Right lung (tissue), 10 donors: ENCODE data around the gene CFC1B. TPM values are rescaled to one million over a fixed set of nuclear protein-coding genes. Genes with fewer than 3 reads are reported as not detected.
"Not testable (repeated sequence)": the region's sequence is repeated elsewhere in the genome, so short reads cannot be mapped to it uniquely, and the experiment has no call there.

ENCODE experiments used
- DNase-seq, 2 donors: peaks; one replicate each; pipeline ENCODE4 v3.0.0-alpha.2; 2013
- long read RNA-seq, 8 donors: transcript quantifications; one replicate each; lab custom pipeline, GENCODE V29; 2026
- polyA plus RNA-seq, 5 donors: library from polyadenylated mRNA; unstranded; fragments of 120-200 nt; gene quantifications; one replicate each; pipeline versions ENCODE4 v1.2.1 to v1.2.3, GENCODE V29; 2013; ENCODE audit warnings: inconsistent platforms in 1 of 5, low replicate concordance in 1 of 5; ENCODE audit not compliant: insufficient read length in 5 of 5, insufficient read depth in 1 of 5

CFC1B gene
- polyA plus RNA-seq, result not detected
- long read RNA-seq, donor 1, result 0 reads
- long read RNA-seq, donor 2, partial matches to known transcripts, result 0 of 1 reads
- long read RNA-seq, donor 2, other reads (novel, unspliced or antisense), result 0 of 1 reads
- long read RNA-seq, donor 3, result 0 reads
- long read RNA-seq, donor 4, partial matches to known transcripts, result 0 of 1 reads
- long read RNA-seq, donor 4, other reads (novel, unspliced or antisense), result 0 of 1 reads
- long read RNA-seq, donor 5, result 0 reads
- long read RNA-seq, donor 6, result 0 reads
- long read RNA-seq, donor 7, result 0 reads
- long read RNA-seq, donor 8, result 0 reads

GRCh38 chr2:130520992-130521391, at the start of gene CFC1B:
Gene CFC1B, plus strand, starts transcription at chr2:130521222. Its CDS starts 263 bp downstream, at chr2:130521485.
- not testable (repeated sequence) for DNase-seq

GRCh38 chr2:130491073-130491472, 29.9 kb upstream of the CFC1B start:
- not testable (repeated sequence) for DNase-seq

GRCh38 chr2:130509228-130509627, 11.8 kb upstream of the CFC1B start, which contains the start of gene POTEI:
Gene POTEI, minus strand, starts transcription at chr2:130509328. Its CDS starts 93 bp downstream, at chr2:130509235.
- not testable (repeated sequence) for DNase-seq

GRCh38 chr2:130510807-130511746, 9.9 kb upstream of the CFC1B start:
- DNase-seq, result not testable (repeated sequence)

GRCh38 chr2:130511747-130512451, 9.1 kb upstream of the CFC1B start:
- DNase-seq, result not testable (repeated sequence)

GRCh38 chr2:130518516-130519106, 2.4 kb upstream of the CFC1B start:
- DNase-seq, result not testable (repeated sequence)

GRCh38 chr2:130522390-130522789, 1.4 kb downstream of the CFC1B start:
- not testable (repeated sequence) for DNase-seq

- DNase-seq, result not testable (repeated sequence)
Observed at GRCh38 chr2:130527365-130527967, 6.4 kb downstream of the CFC1B start.

GRCh38 chr2:130529545-130529944, 8.5 kb downstream of the CFC1B start:
- DNase-seq, result not testable (repeated sequence)

- DNase-seq, result not testable (repeated sequence)
Observed at GRCh38 chr2:130530212-130530611, 9.2 kb downstream of the CFC1B start.

- not testable (repeated sequence) for DNase-seq
Observed at GRCh38 chr2:130531225-130531624, 10.2 kb downstream of the CFC1B start.

- not testable (repeated sequence) for DNase-seq
Observed at GRCh38 chr2:130531672-130532071, 10.7 kb downstream of the CFC1B start.

- DNase-seq, result not testable (repeated sequence)
Observed at GRCh38 chr2:130536654-130537053, 15.6 kb downstream of the CFC1B start.

GRCh38 chr2:130538271-130538670, 17.2 kb downstream of the CFC1B start:
- DNase-seq, result not testable (repeated sequence)

- DNase-seq, result not testable (repeated sequence)
Observed at GRCh38 chr2:130542789-130543188, 21.8 kb downstream of the CFC1B start.

GRCh38 chr2:130543785-130544528, 22.9 kb downstream of the CFC1B start:
- DNase-seq, result not testable (repeated sequence)

- not testable (repeated sequence) for DNase-seq
Observed at GRCh38 chr2:130544978-130545377, 24.0 kb downstream of the CFC1B start.

GRCh38 chr2:130548418-130548817, 27.4 kb downstream of the CFC1B start:
- DNase-seq, result not testable (repeated sequence)

- DNase-seq, result not testable (repeated sequence)
Observed at GRCh38 chr2:130549475-130549874, 28.5 kb downstream of the CFC1B start.

- DNase-seq, result not testable (repeated sequence)
Observed at GRCh38 chr2:130554178-130554577, 33.2 kb downstream of the CFC1B start.
